ENCODE data around the gene PDLIM5. TPM values are rescaled to one million over a fixed set of nuclear protein-coding genes. Genes with fewer than 3 reads are reported as not detected.
"Not testable (repeated sequence)": the region's sequence is repeated elsewhere in the genome, so short reads cannot be mapped to it uniquely, and the experiment has no call there.

PDLIM5 gene
- total RNA-seq, 1 experiment from 2014 or later: 43.1 TPM

DNA sequence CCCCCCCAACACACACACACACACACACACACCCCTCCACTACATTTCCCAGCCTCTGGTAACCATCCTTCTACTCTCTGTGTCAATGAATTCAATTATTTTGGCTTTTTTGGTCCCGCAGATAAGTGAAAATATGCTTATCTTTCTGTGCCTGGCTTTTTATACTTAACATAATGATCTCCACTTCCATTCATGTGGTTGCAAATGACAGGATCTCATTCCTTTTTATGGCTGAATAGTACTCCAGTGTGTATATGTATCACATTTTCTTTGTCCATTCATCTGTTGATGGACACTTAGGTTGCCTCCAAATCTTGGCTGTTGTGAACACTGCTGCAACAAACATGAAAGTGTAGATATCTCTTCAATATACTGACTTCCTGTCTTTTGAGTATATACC lies 59.8 kb downstream of the PDLIM5 start:
- Histone ChIP-seq H3K27me3 (ENCODE audit: control insufficient read depth, insufficient read depth, low read length) (no peaks in the 10 kb centered on the region), H3K4me3 (ENCODE audit: insufficient read depth, low read depth, low read length) (no peak overlapping the region), H3K36me3 (replicated peaks; ENCODE audit: control insufficient read depth, insufficient read depth, low read length) (no peaks in the 10 kb centered on the region)
- DNase-seq: no peak

DNA sequence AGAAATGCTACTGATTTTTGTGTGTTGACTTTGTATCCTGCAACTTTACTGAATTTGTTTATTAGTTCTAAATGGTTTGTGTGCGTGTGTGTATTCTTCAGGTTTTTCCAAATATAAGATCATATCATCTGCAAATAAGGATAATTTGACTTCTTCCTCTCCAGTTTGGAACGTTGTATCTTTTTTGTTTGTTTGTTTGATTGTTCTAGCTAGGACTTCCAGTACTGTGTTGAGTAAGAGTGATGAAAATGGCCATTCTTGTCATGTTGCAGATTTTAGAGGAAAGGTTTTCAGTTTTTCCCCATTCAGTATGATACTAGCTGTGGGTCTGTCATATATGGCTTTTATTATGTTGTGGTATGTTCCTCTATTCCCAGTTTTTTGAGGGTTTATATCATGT lies 61.8 kb downstream of the PDLIM5 start:
- DNase-seq; H3K36me3 ChIP-seq (replicated peaks; ENCODE audit: control insufficient read depth, insufficient read depth, low read length); H3K27me3 ChIP-seq (ENCODE audit: control insufficient read depth, insufficient read depth, low read length); H3K4me3 ChIP-seq (ENCODE audit: insufficient read depth, low read depth, low read length): not testable (repeated sequence)

DNA sequence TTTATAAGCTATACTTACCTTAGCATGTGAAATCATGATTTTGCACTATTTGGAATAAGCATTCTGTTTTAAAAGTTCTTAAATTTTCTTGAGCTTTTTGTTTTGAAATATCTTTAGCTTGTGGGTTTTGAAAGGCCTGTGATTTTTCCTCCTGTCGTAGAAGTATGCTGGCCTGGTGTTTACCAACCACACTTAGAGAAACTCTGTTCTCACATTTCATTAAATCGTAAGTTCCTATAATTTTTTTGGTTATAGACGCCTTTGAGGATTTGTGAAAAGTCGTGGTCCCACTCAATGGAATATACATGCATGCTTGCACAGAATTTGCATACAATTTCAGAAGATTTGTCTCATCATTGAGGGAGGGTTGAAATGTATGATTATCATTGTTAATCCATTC lies 63.6 kb downstream of the PDLIM5 start:
- no peak overlapping the region for H3K4me3 ChIP-seq (ENCODE audit: insufficient read depth, low read depth, low read length)
- no peak for DNase-seq
- no peaks in the 10 kb centered on the region for H3K36me3 ChIP-seq (replicated peaks; ENCODE audit: control insufficient read depth, insufficient read depth, low read length)
- H3K27me3 ChIP-seq (ENCODE audit: control insufficient read depth, insufficient read depth, low read length): no peaks in the 10 kb centered on the region

DNA sequence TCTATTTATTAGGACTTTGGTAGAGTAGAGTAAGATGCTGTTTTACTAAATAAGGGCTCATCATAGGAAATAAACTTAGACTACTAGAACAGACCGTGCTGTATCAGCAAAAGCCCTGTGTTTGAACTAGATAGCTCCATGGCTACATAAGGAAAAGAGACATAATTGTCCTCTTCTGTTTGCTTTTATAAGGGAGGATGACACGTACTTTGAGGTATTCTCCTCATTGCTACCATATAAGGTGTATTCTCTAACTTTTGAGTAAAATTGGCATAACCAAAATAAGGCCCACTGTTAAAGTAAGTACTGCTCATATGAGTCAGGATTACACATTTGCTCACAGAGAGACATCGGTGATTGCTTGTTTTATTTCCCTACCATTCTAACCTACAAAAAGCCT lies 64.3 kb downstream of the PDLIM5 start:
- no peak for DNase-seq
- no peak overlapping the region for H3K4me3 ChIP-seq (ENCODE audit: insufficient read depth, low read depth, low read length)
- H3K27me3 ChIP-seq (ENCODE audit: control insufficient read depth, insufficient read depth, low read length): no peaks in the 10 kb centered on the region
- no peaks in the 10 kb centered on the region for H3K36me3 ChIP-seq (replicated peaks; ENCODE audit: control insufficient read depth, insufficient read depth, low read length)

DNA sequence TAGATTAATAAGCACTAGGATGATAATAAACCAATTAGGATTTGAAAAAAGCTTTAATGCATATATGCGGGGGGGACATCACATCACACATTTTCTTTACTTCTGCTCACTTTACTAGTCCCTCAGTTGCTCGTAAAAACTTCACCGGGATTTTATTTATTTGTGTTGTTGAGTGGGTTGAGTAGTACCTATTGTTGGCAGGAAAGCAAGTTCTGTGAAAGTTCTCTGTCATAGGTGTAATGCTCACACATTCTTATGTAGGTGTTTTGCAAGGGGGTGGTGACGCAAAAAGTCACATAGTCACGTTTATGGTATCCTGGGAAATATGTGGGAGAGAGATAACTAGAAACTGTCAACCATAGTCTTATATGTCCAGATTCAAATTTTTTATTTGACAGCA lies 65.3 kb downstream of the PDLIM5 start:
- Histone ChIP-seq H3K27me3 (ENCODE audit: control insufficient read depth, insufficient read depth, low read length) (no peaks in the 10 kb centered on the region), H3K4me3 (ENCODE audit: insufficient read depth, low read depth, low read length) (no peak overlapping the region), H3K36me3 (replicated peaks; ENCODE audit: control insufficient read depth, insufficient read depth, low read length) (no peaks in the 10 kb centered on the region)
- no peak for DNase-seq

DNA sequence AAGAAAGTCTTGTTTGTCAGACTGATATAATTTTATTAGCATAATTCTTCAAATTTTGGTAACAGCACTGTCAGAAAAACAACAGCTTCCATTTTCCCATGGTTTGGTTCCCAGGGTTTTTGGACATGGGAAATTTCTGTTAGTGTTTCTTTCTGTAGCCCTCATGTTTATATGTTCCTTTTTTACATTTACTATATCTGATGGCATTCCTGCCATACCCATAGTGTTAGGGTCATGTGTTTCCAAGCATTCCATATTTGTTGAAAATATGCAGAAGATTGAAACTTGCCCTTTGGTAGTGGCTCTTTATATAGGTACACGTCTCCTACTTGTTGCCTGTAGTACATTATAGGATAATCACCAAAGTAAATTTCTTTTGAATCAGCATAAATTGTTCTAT lies 65.8 kb downstream of the PDLIM5 start:
- Histone ChIP-seq H3K4me3 (ENCODE audit: insufficient read depth, low read depth, low read length) (no peak overlapping the region), H3K27me3 (ENCODE audit: control insufficient read depth, insufficient read depth, low read length) (no peaks in the 10 kb centered on the region), H3K36me3 (replicated peaks; ENCODE audit: control insufficient read depth, insufficient read depth, low read length) (no peaks in the 10 kb centered on the region)
- DNase-seq: no peak

DNA sequence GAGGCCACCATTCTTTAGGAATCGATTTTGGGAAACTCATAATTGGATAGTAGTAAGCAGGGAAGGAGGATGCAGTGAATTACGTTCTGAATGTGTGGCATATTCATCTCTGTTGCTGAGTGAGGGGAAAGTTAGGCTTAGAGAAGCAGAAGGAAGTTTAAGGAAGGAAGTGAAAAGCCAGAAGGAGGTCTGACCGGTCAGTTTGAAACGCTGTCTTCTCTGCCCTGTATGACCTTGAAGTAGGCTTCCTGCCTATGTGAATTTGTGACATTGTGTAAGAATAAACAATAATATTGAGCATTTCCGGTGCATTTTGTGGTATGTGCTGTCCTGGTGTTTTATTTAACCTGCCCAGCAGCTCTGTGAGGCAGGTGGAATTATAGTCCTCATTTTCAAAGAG lies 67.3 kb downstream of the PDLIM5 start:
- DNase-seq: no peak
- Histone ChIP-seq H3K4me3 (ENCODE audit: insufficient read depth, low read depth, low read length) (no peak overlapping the region), H3K36me3 (replicated peaks; ENCODE audit: control insufficient read depth, insufficient read depth, low read length) (no peaks in the 10 kb centered on the region), H3K27me3 (ENCODE audit: control insufficient read depth, insufficient read depth, low read length) (no peaks in the 10 kb centered on the region)

DNA sequence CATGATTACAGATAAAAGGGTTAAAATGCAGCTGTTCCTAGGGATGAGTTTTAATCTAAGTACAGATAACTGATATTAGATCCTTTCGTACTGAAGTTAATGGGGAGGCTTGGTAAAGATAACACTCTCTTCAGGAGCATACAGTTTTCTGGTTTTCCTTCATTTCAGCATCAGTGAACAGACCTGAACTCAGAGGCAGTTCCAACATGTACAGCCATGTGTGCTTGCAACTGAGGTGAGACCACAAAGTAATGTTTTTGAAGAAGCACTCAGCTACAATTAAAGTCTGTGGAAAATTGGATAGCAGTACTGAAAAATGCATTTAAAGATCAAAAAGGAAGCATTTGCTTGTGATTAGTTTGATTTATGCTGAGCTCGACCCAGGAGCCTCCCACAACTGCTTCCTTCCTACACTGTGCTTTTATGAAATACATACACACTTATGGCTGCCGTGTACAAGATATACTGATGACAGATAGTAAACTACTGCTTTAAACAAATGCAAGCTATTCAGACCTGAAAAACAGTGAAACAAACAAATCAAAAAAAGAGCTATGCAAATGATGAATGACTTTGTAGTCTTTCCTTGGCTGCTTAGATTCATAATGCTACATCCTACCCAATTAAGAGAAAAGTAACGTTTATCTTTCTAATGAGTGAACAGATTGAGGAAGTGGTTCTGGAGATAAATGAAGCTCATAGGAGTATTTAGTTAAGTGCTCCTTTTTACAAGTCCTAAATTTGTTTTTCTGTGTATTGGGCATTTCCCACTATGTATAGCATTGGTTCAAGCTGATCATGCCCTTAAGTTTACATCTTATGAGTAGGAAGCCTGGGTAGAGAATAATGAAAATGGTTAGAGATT lies 68.4 kb downstream of the PDLIM5 start:
- Histone ChIP-seq H3K27me3 (ENCODE audit: control insufficient read depth, insufficient read depth, low read length) (no peaks in the 10 kb centered on the region), H3K4me3 (ENCODE audit: insufficient read depth, low read depth, low read length) (no peak overlapping the region), H3K36me3 (replicated peaks; ENCODE audit: control insufficient read depth, insufficient read depth, low read length) (no peaks in the 10 kb centered on the region)
- DNase-seq: no peak

DNA sequence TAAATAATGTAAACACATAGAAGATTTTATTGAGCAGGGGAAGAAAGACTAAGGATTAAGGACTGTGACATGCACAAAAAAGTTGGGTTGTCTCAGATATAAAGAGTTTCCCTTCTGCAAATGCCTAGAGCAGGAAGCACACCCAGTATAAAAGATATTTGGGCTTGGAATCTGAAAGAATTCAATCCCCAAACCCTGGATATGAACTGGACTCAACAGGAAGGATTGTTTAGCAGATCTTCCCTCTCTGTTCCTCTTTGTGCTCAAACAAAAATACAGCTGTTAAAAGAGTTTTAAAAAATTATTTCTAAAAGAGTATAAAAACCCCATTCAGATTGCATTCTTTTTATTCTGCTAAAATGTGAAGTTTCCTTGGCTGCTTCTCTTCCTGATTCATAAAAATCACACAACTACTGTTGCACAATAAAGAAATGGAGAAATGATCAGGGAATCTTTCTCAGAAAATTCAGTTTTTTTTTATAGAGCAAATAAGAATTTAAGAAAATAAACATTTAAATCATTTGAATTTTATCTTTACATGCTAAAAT lies 71.4 kb downstream of the PDLIM5 start:
- Histone ChIP-seq H3K27me3 (ENCODE audit: control insufficient read depth, insufficient read depth, low read length) (no peaks in the 10 kb centered on the region), H3K36me3 (replicated peaks; ENCODE audit: control insufficient read depth, insufficient read depth, low read length) (no peaks in the 10 kb centered on the region), H3K4me3 (ENCODE audit: insufficient read depth, low read depth, low read length) (no peak overlapping the region)
- DNase-seq: no peak

DNA sequence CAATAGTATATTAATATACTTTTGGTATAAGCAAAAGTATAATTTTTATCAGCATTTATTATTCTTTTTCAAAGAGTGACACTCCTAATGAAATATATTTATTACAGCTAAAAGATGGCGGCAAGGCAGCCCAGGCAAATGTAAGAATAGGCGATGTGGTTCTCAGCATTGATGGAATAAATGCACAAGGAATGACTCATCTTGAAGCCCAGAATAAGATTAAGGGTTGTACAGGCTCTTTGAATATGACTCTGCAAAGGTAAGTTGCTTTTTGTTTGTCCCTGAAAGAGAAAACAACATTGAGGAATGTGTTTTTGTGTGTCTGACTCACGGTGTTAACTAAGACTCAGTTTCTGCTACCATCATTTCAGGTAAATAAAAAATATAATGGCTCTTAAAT lies 71.9 kb downstream of the PDLIM5 start:
- no peak for DNase-seq
- Histone ChIP-seq H3K4me3 (ENCODE audit: insufficient read depth, low read depth, low read length) (no peak overlapping the region), H3K36me3 (replicated peaks; ENCODE audit: control insufficient read depth, insufficient read depth, low read length) (no peaks in the 10 kb centered on the region), H3K27me3 (ENCODE audit: control insufficient read depth, insufficient read depth, low read length) (no peaks in the 10 kb centered on the region)

DNA sequence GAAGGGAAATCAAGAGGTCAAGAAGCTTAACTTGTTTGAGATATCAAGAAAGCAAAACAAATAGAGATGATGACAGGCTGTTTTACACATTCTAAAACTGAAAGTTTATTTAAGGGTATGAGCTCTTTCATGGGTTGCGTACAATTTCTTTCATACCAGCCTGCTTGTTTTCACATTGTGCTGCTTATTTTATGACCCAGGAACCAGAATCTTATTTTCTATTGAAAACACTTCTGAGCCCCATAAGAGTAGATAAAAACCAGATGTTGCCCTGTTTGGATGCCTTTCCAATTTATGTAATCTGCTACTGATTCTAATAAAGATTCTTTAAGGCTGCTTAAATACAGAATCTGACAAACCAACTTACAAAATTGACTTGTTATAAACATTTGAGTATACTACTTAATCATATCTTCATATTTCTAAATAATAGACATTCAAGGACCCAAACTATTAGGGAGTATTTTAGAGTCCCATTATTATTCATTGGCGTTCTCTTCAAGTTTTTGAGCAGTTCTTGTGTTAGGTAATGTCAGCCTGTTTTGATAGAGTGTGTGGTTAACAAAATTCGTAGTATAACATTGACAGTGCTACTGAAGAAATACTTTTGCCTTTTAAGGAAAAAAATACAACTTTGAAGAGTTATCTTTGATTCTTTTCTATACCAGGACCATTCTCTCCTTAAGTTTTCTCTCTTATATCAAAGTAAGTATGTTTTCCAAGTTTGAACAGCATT lies 74.4 kb downstream of the PDLIM5 start:
- Histone ChIP-seq H3K27me3 (ENCODE audit: control insufficient read depth, insufficient read depth, low read length) (no peaks in the 10 kb centered on the region), H3K4me3 (ENCODE audit: insufficient read depth, low read depth, low read length) (no peak overlapping the region), H3K36me3 (replicated peaks; ENCODE audit: control insufficient read depth, insufficient read depth, low read length) (no peaks in the 10 kb centered on the region)
- DNase-seq: no peak

DNA sequence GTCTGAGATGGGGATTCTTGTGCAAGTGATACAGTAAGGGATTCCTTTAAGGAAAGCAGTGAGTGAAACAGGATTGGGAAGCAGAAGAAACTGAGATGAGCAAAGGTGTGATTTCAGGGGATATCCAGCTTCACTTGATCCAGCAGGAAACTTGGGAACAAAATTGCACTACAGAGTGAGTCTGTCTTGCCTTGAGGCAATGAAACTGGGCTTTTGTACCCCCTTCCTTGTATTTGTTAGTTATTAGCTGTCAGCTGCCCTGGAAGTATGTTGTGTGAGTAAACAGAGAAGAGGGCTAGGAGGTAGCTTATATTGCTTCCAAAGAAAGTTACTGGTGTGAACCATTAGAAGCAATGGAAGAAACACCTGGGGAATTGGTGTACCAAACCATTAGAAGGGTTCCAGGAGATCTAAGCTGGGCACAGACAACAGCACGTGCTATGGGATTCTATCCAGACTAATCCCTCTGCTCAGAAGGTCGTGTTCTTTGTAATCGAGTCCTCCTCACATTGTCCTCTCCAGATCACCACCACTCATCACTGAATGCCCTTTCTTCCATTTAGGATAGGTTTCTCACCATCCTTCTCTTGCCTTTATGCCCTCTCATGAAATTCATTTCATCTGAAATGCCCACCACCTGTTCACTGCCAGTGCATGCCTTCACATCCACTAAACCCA lies 76.0 kb downstream of the PDLIM5 start:
- no peaks in the 10 kb centered on the region for H3K36me3 ChIP-seq (replicated peaks; ENCODE audit: control insufficient read depth, insufficient read depth, low read length)

DNA sequence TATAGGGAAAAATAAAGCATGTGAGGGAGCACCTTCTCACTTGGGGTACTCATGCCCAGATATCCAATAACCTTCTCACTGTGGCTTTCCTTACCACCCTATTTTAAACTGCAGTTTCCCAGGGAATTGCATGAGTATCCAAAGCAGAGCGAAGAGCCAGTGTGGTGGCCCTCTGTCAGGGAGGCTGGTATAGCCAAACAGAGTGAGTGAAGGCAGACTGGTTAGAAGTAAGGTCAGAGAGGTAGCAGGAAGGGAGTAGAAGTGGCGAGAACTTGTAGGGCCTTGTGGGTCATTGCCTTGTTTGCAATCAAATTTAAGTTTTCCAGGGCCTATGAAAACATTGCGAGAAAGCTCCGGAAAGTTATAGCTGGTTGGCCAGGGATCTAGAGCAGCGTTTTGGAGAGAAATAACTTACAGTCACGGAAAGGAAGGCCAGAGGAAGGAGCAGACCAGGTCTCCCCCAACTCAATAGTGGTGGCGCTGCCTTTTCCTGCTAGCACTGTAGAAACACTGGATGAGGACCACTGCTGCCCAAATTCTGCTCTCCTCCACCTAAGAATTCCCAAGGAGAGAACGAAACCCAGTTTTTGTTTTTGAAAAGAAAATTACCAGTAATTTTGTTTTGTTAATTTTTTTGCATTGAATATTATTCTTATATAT lies 77.2 kb downstream of the PDLIM5 start:
- Histone ChIP-seq H3K27me3 (ENCODE audit: control insufficient read depth, insufficient read depth, low read length) (no peaks in the 10 kb centered on the region), H3K36me3 (replicated peaks; ENCODE audit: control insufficient read depth, insufficient read depth, low read length) (no peaks in the 10 kb centered on the region), H3K4me3 (ENCODE audit: insufficient read depth, low read depth, low read length) (no peak overlapping the region)
- no peak for DNase-seq

More for the DNA sequence above, 76.0 kb downstream of the PDLIM5 start:
- Histone ChIP-seq H3K4me3 (ENCODE audit: insufficient read depth, low read depth, low read length) (no peak overlapping the region), H3K27me3 (ENCODE audit: control insufficient read depth, insufficient read depth, low read length) (no peaks in the 10 kb centered on the region)
- DNase-seq: no peak

DNA sequence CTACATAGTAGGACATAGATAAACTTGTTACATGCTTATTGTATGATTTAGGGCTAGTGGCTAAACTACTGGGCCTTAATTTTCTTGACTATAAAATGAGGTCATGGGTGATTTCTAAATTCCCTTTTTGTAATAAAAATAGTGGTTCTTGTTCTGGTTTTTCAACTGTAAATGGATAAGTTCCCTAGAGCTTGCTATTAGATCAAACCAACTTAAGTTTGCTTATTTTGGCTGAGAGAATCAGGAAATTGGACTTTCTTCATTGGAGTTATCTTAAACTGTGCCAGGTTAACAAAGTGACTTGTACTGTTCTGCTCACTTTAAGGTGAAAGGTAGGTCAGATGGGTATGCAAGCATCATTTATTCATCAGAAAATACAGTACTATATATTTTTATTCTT lies 78.3 kb downstream of the PDLIM5 start:
- no peaks in the 10 kb centered on the region for H3K27me3 ChIP-seq (ENCODE audit: control insufficient read depth, insufficient read depth, low read length)
- H3K36me3 ChIP-seq (replicated peaks; ENCODE audit: control insufficient read depth, insufficient read depth, low read length): no peaks in the 10 kb centered on the region
- no peak overlapping the region for H3K4me3 ChIP-seq (ENCODE audit: insufficient read depth, low read depth, low read length)
- no peak for DNase-seq

Measured in H7 (cell line).